Measurements from ENCODE around the gene GPR62. TPM values are rescaled to one million over a fixed set of nuclear protein-coding genes. Genes with fewer than 3 reads are reported as not detected.

Gene GPR62
- total and polyA plus RNA-seq, 9 of the 15 experiments (the other 6 are each of a cell fraction or from before 2014, with no cell fraction given) = not detected

DNA sequence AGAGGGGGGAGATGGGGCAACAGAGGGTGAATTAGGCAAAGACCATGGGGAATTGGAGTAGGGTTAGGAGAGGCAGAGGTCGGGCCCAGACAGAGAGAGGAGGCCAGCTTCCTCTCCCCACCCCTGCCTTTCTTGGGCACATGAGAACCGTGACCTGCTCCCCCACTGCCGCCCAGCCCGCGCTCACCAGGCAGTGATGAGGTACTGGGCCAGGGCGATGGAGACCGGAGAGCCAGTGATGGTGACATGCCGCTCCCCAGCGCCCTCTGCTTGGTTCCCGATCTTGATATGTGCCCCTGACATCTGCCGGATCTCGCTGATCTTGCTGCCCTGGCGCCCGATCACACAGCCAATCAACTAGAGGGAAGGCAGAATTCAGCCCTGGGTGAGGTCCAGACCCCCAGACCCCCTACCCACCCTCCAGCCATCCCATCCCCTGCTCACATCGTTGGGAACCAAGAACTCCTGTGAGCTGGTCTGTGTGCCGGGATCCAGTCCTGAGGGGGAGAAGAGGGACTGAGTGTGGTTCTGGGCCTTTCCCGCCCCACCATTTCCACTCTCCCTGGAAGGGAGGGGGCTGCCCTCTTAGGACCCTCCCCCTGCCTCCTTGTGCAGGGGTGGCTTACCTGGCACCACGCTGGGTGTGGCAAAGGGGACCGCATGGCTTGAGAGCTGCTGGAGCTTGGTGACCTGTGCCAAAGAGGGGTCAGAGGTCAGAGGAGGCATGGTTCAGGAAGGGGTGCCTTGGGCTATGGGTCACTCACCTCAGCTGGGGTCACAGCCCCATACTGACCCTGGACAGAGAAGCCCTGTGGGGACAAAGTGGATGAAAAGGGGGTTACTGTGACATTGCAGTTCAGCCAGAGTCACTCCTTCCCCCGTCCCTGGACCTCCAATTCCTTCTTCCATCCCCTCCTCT is 3.7 kb downstream of the GPR62 start:
- FAIRE-seq (no peak), DNase-seq (ENCODE audit: extremely low read depth in 1 of 4, low spot score in 3 of 4) (no peak), ATAC-seq (no peak)
- Histone ChIP-seq H3K9me1 (ENCODE audit: control insufficient read depth, insufficient read depth, low read length) (no peaks in the 10 kb centered on the region), H3K4me1 (replicated peaks in 1 of 2; ENCODE audit: control insufficient read depth in 2 of 2, insufficient read depth in 2 of 2, low read length in 2 of 2) (peaks cover 0 to 16% of the 10 kb centered on the region in 2 experiments; a peak in 2 of 5 replicates), H3K27ac (ENCODE audit: extremely low read depth, low read depth, low read length) (no peak overlapping the region), H3K9ac (ENCODE audit: insufficient read depth in 1 of 2, low read depth in 2 of 2, low read length in 2 of 2) (no peak overlapping the region), H3K79me2 (ENCODE audit: control insufficient read depth, insufficient read depth, low read length) (no peaks in the 10 kb centered on the region), H2AFZ (ENCODE audit: low read depth, low read length) (no peak overlapping the region), H3K36me3 (ENCODE audit: control insufficient read depth, insufficient read depth, low read length) (no peaks in the 10 kb centered on the region), H3K4me2 (ENCODE audit: insufficient read depth, low read length) (no peak overlapping the region), H4K20me1 (replicated peaks; ENCODE audit: control insufficient read depth, insufficient read depth, low read length) (0 out of 2 replicates have a peak, but pooled peaks cover 6% of the 10 kb centered on the region), H3K9me3 (replicated peaks; ENCODE audit: control insufficient read depth, insufficient read depth, low read depth, low read length) (no peaks in the 10 kb centered on the region), H3K4me3 (no peak overlapping the region), H3K27me3 (ENCODE audit: control insufficient read depth in 2 of 2, insufficient read depth in 2 of 2, low read length in 2 of 2) (peaks cover 0 to 18% of the 10 kb centered on the region in 2 experiments; a peak in 2 of 5 replicates)
- in situ Hi-C loops (cut with MboI) (no loop called here), intact Hi-C loops (cut with micrococcal nuclease) (no loop called here)
- BruUV-seq (replicated peaks) = no TSS peak
- ChIA-PET POLR2A (interaction anchor here (0.6 to 0.9 kb wide), 2 partner anchors 17 to 141 kb away, joined by 3 to 4 read pairs; partner anchors contain the start of gene RRP9), CTCF (ENCODE audit: low intra/inter-chr PET ratio) (no interaction called here)
- 29% methylated on average over 2 of the region's 20 CpGs for WGBS (ENCODE audit: insufficient coverage, low coverage, missing lambda C conversion rate)
- TF ChIP-seq, protein P1, sequence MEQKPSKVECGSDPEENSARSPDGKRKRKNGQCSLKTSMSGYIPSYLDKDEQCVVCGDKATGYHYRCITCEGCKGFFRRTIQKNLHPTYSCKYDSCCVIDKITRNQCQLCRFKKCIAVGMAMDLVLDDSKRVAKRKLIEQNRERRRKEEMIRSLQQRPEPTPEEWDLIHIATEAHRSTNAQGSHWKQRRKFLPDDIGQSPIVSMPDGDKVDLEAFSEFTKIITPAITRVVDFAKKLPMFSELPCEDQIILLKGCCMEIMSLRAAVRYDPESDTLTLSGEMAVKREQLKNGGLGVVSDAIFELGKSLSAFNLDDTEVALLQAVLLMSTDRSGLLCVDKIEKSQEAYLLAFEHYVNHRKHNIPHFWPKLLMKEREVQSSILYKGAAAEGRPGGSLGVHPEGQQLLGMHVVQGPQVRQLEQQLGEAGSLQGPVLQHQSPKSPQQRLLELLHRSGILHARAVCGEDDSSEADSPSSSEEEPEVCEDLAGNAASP (IDR thresholded peaks at IDR 0.05) = no peak
- TF ChIP-seq NR2C1 (IDR thresholded peaks at IDR 0.05) (no peak), NR2C1 (tag; IDR thresholded peaks at IDR 0.05) (peak; percentile 24; the same call in 1 of the 2 replicates), RNF2 (IDR thresholded peaks at IDR 0.05) (no peak)
- TF ChIP-seq, protein P2, sequence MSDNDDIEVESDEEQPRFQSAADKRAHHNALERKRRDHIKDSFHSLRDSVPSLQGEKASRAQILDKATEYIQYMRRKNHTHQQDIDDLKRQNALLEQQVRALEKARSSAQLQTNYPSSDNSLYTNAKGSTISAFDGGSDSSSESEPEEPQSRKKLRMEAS (CRISPR knock-in tag; IDR thresholded peaks at IDR 0.05) = no peak

Data from K562 (cell line).